Sigmoid colon (tissue), 4 donors: ENCODE data around the gene PEX26.
"Not testable (repeated sequence)": the region's sequence is repeated elsewhere in the genome, so short reads cannot be mapped to it uniquely, and the experiment has no call there.

ENCODE experiments used
- EP300 ChIP-seq, 4 donors: sonication (generic); formaldehyde crosslinking; IDR thresholded peaks; one replicate each; pipeline ENCODE4 v1.6.1; 2017; ENCODE audit warnings: antibody characterized with exemption in 4 of 4
- POLR2A ChIP-seq, 2 donors: fragments of 450-650 bp; IDR thresholded peaks; one replicate each; pipeline ENCODE4 v1.6.1; 2016; ENCODE audit warnings: antibody characterized with exemption in 2 of 2, mild to moderate bottlenecking in 2 of 2, moderate library complexity in 2 of 2
- POLR2AphosphoS5 ChIP-seq, 4 donors: sonication (generic); formaldehyde crosslinking; IDR thresholded peaks; one replicate each; pipeline ENCODE4 v1.6.1; 2017; ENCODE audit warnings: antibody characterized with exemption in 4 of 4
- TF ChIP-seq, protein P1 (sequence below), 4 experiments: fragments of 450-650 bp in 3 of 4; fragments of 200-600 bp in 1 of 4; IDR thresholded peaks; one replicate each; pipeline ENCODE4 v1.5.1; 2016 to 2019; ENCODE audit warnings: antibody characterized with exemption in 4 of 4, mild to moderate bottlenecking in 3 of 4, moderate library complexity in 2 of 4

GRCh38 chr22:18063715-18064114, 14.1 kb upstream of the PEX26 start:
- TF ChIP-seq EP300, POLR2AphosphoS5, POLR2A (IDR thresholded peaks at IDR 0.05): not testable (repeated sequence)
- TF ChIP-seq, protein P1, sequence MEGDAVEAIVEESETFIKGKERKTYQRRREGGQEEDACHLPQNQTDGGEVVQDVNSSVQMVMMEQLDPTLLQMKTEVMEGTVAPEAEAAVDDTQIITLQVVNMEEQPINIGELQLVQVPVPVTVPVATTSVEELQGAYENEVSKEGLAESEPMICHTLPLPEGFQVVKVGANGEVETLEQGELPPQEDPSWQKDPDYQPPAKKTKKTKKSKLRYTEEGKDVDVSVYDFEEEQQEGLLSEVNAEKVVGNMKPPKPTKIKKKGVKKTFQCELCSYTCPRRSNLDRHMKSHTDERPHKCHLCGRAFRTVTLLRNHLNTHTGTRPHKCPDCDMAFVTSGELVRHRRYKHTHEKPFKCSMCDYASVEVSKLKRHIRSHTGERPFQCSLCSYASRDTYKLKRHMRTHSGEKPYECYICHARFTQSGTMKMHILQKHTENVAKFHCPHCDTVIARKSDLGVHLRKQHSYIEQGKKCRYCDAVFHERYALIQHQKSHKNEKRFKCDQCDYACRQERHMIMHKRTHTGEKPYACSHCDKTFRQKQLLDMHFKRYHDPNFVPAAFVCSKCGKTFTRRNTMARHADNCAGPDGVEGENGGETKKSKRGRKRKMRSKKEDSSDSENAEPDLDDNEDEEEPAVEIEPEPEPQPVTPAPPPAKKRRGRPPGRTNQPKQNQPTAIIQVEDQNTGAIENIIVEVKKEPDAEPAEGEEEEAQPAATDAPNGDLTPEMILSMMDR (IDR thresholded peaks at IDR 0.05) = not testable (repeated sequence)
